GM12892 (cell line): Measurements from ENCODE around the gene GALR2.

Experiments used
- POLR2A ChIP-seq: IDR thresholded peaks from 2 replicates; pipeline ENCODE4 v1.6.1; 2011; ENCODE audit warnings: low read depth, low read length, control low read depth
- POLR2AphosphoS5 ChIP-seq: IDR thresholded peaks from 2 replicates; pipeline ENCODE4 v1.6.1; 2011; ENCODE audit warnings: low read depth, low read length, control low read depth

DNA sequence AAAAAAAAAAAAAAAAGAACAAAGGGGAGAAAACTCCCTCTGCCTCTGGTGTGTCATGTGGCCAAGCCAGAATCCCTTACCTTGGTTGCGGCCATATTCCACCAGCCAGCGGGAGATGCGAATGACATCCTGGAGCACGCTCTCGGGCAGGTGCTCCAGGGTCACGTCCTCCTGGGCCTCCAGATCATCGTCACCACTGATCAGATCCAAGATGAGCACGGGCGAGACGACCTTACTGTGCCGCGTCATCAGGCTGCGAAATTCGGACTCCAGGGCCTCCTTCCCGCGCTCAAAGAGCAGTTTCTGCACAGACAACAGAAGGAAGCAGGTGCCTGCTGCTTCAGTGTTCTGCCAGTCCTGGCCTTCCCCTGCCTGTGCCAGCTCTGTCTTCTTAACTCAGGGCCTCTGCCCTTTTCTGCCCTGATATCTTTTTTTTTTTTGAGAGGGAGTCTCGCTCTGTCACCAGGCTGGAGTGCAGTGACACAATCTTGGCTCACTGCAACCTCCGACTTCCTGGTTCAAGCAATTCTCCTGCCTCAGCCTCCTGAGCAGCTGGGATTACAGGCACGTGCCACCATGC, 23.2 kb downstream of the GALR2 start:
- TF ChIP-seq POLR2AphosphoS5 (no peak), POLR2A (no peak)
